HG03066 (cell line): ENCODE measurements around the gene SLC25A30.
"Not testable (repeated sequence)": the region's sequence is repeated elsewhere in the genome, so short reads cannot be mapped to it uniquely, and the experiment has no call there.

Experiments used
- ATAC-seq: cut with Tn5 transposase; IDR thresholded peaks from one replicate; pipeline ENCODE4 v1.9.1; 2021; ENCODE audit warnings: low read depth; ENCODE audit not compliant: unreplicated experiment

The SLC25A30 gene

DNA sequence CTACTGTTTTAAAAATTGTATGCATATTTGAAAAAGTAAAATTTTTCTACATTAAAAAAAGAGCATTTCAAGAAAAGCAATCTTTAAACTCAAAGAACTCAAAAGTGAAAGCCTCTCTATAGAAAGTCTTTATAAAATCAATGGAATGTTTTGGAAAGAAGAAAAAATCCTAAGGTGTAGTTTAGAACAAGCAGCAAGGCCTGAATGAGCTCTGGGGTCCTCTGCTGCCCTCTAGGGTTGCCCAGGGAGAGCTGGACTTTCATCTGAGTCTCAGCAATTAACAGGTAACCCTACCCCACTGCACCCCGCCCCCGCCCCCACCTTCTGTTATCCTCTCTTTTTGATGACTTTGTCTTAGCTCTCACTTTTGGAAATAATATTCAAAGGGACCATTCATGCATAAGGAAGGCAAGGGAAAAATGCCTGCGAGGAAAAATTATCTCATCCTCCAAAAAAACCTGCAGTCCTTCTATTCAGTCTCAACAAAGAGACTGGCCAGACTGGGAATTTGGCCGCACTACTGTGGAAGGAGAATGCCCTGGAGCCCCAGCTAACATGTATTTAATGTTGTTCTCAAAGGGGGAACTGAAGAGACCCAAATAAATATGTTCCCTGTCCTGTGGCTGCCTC lies 24.1 kb downstream of the SLC25A30 start:
- no peak for ATAC-seq

DNA sequence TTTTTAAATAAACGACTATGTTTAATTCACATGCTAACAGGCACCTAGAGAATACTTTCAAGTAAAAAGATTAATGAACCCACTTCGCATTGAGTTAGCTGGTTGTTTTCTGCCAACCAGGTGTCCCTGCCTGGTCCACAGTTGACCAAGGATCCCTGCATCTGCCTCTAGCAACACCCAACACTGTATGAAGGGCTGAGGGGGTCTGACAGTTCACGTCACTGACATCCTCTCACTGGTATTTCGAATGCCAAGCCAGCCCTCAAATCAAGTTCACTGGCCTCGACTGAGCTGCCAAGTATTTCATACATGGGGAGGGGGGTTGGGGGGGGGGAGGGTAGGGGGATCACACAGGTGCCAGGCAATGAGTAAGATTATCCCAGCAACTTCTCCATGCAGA lies 25.4 kb downstream of the SLC25A30 start:
- no peak for ATAC-seq

DNA sequence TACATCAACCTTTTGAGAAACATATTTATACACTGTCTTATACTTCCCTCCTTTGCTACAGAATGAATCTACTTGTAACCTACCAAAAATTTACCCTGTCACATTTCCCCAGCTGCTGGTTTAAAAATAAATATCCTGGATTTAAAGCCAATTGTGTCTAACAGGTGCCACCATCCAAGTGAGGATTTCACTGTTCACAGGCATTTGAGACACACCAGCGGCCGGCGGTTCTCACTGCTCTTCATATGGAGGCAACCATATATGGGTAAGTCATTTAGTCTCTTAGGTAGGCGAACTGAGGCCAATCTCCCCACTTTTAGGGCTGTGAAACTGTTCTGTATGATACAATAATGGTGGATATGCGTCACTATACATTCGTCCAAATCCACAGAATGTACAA lies 26.2 kb downstream of the SLC25A30 start:
- ATAC-seq: no peak

DNA sequence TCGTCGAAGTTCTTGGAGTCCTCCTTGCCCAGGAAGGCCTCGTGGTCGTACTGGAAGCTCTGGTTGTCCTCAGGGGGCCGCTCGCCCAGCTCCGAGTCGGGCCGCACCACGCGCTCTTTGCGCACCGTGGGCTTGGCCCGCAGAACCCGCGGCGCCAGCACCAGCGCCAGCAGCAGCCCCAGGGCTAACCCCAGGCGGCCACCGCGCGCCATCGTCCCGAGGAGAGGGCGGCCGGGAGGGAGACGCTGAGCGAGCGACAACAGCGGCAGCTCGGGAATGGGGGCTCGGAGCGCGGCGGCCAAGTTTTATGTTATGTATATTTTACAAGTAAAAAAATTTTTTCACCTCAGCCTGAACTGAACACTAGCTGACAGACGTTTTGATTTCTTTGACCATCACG lies 27.0 kb downstream of the SLC25A30 start:
- not testable (repeated sequence) for ATAC-seq

DNA sequence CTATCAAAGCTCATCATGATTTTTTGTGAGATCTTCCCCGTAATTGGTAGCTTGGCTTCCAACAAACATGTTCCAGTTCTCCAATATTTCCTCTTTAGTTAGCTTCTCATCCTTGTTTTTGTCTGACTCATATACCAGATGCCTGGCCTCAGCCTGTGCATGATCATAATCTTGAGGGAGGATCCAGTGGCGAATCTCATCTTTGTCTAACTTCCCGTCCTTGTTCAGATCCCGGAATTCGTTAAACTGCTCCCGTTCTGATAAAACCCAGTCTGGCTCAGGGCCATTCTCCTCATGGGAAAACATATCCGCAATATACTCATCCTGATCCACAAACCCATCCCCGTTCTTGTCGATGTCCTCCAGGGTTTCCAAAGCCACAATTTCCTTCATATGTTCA lies 27.8 kb downstream of the SLC25A30 start:
- ATAC-seq: not testable (repeated sequence)

DNA sequence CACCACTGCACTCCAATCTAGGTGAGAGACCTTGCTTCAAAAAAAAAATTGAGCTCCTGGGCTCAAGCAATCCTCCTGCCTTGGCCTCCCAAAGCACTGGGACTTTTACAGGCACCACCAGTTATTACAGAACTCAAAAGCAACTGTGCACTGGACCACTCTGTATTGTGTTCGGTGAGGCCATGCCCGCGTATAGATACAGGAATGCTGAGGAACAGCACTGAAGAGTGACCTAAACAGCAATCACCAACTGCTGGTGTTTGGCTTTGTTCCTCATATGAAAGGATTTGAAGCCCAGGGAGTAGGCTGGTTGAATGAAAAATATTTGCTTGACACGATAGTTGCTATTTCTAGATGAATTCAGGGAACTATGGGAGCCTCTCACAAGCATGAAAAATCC lies 29.5 kb downstream of the SLC25A30 start:
- no peak for ATAC-seq

DNA sequence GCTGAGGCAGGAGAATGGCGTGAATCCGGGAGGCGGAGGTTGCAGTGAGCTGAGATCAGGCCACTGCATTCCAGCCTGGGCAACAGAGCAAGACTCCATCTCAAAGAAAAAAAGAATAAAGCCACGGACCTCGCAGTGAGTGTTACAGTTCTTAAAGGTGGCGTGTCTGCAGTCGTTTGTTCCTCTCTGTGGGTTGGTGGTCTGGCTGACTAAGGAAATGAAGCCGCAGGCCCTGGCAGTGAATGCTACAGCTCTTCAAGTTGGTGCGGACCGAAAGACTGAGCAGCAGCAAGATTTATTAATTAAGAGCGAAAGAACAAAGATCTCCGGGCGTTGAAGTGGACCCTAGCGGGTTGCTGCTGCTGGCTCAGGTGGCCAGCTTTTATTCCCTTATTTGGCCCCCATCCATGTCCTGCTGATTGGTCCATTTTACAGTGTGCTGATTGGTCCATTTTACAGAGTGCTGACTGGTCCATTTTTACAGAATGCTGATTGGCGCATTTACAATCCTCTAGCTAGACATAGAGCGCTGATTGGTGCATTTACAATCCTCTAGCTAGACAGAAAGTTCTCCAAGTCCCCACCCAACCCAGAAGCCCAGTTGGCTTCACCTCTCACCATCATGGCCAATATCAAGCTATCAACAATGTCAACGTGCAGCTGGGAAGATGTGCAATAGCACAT lies 31.1 kb downstream of the SLC25A30 start:
- ATAC-seq: not testable (repeated sequence)

DNA sequence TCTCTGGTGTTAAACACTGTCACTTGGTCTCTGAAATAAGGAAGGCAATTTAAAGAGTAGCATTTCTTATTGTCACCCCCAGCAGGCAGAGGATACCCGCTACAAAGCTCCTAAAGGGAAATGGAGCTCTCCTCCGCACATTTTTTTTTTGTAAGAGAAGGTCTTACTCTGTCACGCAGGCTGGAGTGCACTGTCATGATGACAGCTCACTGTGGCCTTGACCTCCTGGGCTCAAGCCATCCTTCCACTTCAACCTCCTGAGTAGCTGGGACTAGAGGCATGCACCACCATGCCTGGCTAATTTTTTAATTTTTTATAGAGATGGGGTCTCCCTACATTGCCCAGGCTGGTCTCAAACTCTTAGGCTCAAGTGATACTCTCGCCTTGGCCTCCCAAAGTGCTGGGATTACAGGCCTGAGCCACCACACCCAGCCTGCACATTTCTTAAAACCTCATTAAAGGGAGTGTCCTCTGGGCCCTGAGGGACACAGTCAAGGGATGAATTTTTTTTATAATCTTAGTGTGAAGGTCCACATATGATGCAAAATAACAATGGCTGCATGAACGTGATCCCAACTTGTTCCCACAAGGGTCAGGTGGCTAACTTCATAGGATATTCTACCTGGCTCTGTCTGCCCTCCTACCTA lies 32.1 kb downstream of the SLC25A30 start:
- ATAC-seq: no peak

DNA sequence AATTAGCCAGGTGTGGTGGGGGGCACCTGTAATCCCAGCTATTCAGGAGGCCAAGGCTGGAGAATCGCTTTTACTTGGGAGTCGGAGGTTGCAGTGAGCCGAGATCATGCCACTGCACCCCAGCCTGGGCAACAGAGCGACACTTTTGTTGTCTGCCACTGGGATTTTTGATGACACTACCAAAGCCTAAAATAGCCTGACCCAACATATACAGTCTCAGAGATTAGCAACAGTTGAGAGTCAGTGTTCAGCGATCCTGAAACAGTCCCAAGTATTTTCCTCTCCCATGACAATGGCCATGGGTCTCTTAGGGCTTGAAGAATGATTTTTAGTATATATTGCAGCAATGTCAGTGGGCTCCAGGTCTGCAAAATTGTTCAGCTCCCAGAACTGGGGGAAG lies 32.9 kb downstream of the SLC25A30 start:
- no peak for ATAC-seq

DNA sequence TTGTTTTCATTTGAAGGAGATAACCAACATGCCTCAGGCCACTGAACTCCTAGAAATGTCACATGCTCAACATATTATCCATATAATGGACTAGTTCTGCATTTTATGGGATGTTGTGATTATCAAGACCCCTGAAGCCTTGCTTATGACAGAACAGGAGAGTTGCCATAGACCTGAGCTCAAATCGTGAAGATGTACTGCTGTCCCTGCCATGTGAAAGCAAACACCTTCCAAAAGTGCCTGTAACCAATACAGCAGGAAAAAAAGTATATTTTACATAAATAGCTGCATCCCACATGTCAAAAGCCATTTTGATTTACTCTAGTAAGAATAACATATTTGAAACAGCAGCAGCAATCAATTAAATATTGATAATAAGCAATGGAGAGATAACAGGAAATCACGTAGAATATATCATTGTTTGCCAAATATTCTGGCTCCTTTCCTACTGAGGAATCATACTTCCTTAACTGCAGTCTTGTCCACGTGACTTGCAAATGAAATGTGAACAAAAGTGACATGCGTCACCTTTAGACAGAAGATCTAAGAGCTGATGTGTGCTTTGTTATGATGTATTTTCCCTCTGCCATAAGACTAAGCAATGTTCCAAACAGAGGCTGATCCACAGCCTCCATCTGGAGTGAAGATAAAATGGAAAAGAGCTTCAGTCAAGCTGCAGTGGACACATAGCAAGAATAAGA lies 33.5 kb downstream of the SLC25A30 start:
- ATAC-seq: no peak

DNA sequence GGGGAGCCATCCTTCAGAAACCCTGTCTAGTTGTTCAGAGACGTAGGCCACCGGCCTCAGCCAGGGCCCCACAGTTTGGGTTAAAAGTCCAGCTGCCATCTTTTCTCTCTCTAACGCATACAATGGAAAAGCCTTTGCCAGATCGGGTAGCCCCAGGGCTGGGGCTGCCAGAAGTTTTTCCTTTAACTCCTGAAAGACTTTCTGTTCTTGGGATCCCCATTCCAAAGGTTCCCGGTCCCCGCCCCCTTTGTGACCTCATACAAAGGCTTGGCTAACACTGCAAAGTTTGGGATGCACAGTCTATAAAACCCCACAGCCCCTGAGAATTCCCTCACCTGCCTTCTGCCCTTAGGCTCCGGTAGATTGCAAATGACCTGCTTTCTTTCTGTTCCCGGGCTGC lies 35.4 kb downstream of the SLC25A30 start:
- ATAC-seq: not testable (repeated sequence)

DNA sequence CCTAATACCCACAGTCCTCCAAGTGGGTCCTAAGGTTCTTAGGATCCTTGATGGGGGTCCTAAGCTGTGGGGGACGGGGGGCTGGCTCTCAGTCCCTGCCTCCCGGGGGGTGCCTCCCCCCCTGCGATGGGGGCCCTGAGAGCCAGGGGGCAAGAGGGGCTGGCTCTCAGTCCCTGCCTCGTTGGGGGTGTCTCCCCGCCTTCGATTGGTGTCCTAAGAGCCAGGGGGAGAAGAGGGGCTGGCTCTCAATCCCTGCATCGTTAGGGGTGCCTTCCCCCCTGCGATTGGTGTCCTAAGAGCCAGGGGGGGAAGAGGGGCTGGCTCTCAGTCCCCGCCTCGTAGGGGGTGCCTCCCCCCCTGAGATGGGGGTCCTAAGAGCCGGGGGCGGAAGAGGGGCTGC lies 37.0 kb downstream of the SLC25A30 start:
- no peak for ATAC-seq

DNA sequence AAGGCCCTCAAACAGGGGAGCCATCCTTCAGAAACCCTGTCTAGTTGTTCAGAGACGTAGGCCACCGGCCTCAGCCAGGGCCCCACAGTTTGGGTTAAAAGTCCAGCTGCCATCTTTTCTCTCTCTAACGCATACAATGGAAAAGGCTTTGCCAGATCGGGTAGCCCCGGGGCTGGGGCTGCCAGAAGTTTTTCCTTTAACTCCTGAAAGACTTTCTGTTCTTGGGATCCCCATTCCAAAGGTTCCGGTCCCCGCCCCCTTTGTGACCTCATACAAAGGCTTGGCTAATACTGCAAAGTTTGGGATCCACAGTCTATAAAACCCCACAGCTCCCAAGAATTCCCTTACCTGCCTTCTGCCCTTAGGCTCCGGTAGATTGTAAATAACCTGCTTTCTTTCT lies 37.5 kb downstream of the SLC25A30 start:
- ATAC-seq: not testable (repeated sequence)

DNA sequence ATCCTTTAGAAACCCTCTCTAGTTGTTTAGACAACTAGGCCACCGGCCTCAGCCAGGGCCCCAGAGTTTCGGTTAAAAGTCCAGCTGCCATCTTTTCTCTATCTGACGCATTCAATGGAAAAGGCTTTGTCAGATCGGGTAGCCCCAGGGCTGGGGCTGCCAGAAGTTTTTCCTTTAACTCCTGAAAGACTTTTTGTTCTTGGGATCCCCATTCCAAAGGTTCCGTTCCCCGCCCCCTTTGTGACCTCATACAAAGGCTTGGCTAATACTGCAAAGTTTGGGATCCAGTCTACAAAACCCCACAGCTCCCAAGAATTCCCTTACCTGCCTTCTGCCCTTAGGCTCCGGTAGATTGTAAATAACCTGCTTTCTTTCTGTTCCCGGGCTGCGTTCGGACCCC lies 38.7 kb downstream of the SLC25A30 start:
- ATAC-seq: not testable (repeated sequence)

DNA sequence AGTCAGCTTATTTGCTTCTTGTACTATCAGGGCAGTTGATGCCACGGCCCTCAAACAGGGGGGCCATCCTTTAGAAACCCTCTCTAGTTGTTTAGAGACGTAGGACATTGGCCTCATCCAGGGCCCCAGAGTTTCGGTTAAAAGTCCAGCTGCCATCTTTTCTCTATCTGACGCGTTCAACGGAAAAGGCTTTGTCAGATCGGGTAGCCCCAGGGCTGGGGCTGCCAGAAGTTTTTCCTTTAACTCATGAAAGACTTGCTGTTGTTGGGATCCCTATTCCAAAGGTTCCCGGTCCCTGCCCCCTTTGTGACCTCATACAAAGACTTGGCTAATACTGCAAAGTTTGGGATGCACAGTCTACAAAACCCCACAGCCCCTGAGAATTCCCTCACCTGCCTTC lies 39.4 kb downstream of the SLC25A30 start:
- ATAC-seq: not testable (repeated sequence)

DNA sequence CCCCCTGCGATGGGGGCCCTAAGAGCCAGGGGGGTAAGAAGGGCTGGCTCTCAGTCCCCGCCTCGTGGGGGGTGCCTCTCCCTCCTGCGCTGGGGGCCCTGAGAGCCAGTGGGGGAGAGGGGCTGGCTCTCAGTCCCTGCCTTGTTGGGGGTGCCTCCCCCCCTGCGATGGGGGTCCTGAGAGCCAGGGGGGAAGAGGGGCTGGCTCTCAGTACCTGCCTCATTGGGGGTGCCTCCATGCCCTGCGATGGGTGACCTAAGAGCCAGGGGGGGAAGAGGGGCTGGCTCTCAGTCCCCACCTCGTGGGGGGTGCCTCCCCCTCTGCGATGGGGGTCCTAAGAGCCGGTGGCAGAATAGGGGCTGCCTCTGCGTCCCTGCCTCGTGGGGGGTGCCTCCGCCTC lies 40.9 kb downstream of the SLC25A30 start:
- not testable (repeated sequence) for ATAC-seq

DNA sequence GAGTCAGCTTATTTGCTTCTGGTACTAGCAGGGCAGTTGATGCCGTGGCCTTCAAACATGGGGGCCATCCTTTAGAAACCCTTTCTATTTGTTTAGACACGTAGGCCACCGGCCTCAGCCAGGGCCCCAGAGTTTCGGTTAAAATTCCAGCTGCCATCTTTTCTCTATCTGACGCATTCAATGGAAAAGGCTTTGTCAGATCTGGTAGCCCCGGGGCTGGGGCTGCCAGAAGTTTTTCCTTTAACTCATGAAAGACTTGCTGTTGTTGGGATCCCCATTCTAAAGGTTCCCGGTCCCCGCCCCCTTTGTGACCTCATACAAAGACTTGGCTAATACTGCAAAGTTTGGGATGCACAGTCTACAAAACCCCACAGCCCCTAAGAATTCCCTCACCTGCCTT lies 41.5 kb downstream of the SLC25A30 start:
- not testable (repeated sequence) for ATAC-seq

DNA sequence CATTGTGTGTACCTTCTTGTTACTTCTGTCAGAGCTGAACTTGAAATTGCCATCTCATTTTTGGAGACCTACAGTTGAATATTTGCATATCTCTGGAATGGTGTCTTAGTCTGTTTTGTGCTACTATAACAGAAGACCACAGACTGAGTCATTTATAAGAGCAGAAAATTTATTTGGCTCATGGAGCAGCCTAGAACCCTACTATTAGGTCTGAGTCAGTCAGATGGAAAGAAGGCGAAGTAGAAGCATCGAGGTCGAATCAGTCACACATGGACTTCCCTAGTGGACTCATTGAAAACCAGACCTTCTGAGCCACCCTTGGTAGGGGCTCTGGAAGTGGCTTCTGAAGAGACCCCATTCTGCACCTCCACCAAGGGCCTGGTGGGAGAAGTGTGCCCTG lies 43.3 kb downstream of the SLC25A30 start:
- ATAC-seq: no peak

DNA sequence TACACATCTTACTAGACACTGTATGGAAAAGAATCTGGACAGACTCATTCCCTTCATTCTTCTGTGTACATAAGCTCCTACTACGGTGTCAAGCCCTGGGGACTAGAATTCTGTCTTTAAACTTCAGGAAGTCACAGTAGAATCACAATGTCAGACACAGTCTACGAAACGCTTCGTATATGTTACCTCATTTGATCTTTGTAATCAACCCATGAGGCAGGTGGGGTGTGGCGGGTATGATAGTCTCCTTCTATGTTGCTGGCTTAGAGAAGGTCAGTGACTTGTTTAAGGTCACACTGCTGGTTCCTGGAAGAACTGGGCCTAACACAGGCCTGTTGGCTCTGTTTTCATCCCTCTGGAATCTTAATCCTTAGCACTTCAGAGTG lies 45.0 kb downstream of the SLC25A30 start:
- ATAC-seq: no peak

DNA sequence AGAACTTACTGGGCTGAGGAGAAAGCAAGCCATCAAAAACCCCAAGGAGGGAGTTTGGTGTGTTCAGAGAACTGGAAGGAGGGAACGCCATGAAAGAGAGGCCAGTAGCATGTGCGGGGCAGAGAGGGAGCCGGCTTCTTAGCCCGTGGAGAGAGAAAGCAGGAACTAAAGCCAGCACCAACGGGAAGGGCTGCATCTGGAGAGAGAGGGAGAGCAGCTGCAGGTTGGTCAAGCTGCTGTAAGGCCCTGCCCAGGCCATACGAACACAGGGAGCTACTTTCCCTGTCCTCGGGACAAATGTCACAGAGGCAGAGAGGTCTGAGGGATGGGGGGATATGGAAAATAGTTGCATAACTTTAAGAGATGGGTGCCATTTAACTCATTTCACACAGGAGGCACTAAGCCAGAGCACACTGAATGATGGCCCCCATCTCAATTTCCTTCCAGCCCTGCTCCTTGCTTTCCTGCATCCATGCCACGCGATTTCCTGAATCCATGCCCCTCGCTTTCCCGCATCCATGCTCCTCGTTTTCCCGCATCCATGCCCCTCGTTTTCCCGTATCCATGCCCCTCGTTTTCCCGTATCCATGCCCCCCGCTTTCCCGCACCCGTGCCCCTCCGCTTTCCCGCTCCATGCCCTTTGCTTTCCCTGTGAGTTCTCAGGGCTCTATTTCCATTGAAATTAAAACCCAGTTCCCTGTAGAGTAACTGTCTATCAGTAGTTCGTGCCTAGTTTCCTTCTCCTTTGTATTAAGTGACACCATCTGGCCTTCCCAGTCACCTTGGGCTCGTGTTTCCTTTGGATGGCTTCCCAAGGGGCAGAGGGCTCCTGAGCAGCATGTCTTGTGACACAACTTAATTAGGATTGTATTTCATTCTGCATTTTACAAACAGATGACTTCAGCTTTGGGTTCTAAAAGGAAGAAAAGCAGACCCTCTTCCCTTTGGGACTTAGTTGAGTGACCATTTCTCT lies 45.7 kb downstream of the SLC25A30 start:
- no peak for ATAC-seq
